Pulmonary artery endothelial cell (primary cell): ENCODE results near the gene FRMD4A. TPM values are rescaled to one million over a fixed set of nuclear protein-coding genes. Genes with fewer than 3 reads are reported as not detected.
"Not testable (repeated sequence)": the region's sequence is repeated elsewhere in the genome, so short reads cannot be mapped to it uniquely, and the experiment has no call there.

Experiments
- DNase-seq: peaks from one replicate; pipeline ENCODE4 v3.0.0-alpha.2; 2011; ENCODE audit warnings: low read depth, low spot score
- total RNA-seq: library from RNA; depleted of rRNA; stranded (reverse); fragments of >200 nt; gene quantifications from 2 replicates; pipeline ENCODE4 v1.2.3, GENCODE V29; 2014

The FRMD4A gene
- total RNA-seq, 1 donor from 2014 or later = 95.3 TPM

GRCh38 chr10:14151571-14151970 is 179.2 kb downstream of the FRMD4A start:
- DNase-seq = no peak

- no peak for DNase-seq
Observed at GRCh38 chr10:14150526-14150925, 180.2 kb downstream of the FRMD4A start.

GRCh38 chr10:14146501-14146900 is 184.2 kb downstream of the FRMD4A start:
- no peak for DNase-seq

GRCh38 chr10:14146025-14146424 is 184.7 kb downstream of the FRMD4A start:
- DNase-seq = no peak

- no peak for DNase-seq
Observed at GRCh38 chr10:14144451-14144850, 186.3 kb downstream of the FRMD4A start.

- no peak for DNase-seq
Observed at GRCh38 chr10:14142606-14143250, 188.0 kb downstream of the FRMD4A start.

- no peak for DNase-seq
Observed at GRCh38 chr10:14141283-14141682, 189.4 kb downstream of the FRMD4A start.

- no peak for DNase-seq
Observed at GRCh38 chr10:14137391-14137790, 193.3 kb downstream of the FRMD4A start.

GRCh38 chr10:14135196-14135595 is 195.5 kb downstream of the FRMD4A start:
- DNase-seq = not testable (repeated sequence)

- no peak for DNase-seq
Observed at GRCh38 chr10:14134275-14134674, 196.4 kb downstream of the FRMD4A start.

- DNase-seq = no peak
Observed at GRCh38 chr10:14131261-14131960, 199.3 kb downstream of the FRMD4A start.

- DNase-seq = no peak
Observed at GRCh38 chr10:14129770-14130169, 201.0 kb downstream of the FRMD4A start.

- DNase-seq = no peak
Observed at GRCh38 chr10:14128519-14128918, 202.2 kb downstream of the FRMD4A start.

- no peak for DNase-seq
Observed at GRCh38 chr10:14126697-14127440, 203.9 kb downstream of the FRMD4A start.

GRCh38 chr10:14125564-14125963 is 205.2 kb downstream of the FRMD4A start:
- no peak for DNase-seq

GRCh38 chr10:14124941-14125340 is 205.8 kb downstream of the FRMD4A start:
- no peak for DNase-seq

GRCh38 chr10:14123139-14123538 is 207.6 kb downstream of the FRMD4A start:
- DNase-seq = no peak

GRCh38 chr10:14120812-14121211 is 209.9 kb downstream of the FRMD4A start:
- no peak for DNase-seq

- DNase-seq = no peak
Observed at GRCh38 chr10:14118953-14119352, 211.8 kb downstream of the FRMD4A start.

- DNase-seq = no peak
Observed at GRCh38 chr10:14116837-14117236, 213.9 kb downstream of the FRMD4A start.

GRCh38 chr10:14116021-14116420 is 214.7 kb downstream of the FRMD4A start:
- no peak for DNase-seq

- no peak for DNase-seq
Observed at GRCh38 chr10:14114791-14115190, 215.9 kb downstream of the FRMD4A start.
